GM12878 (cell line): ENCODE results near the gene CBARP. TPM values are rescaled to one million over a fixed set of nuclear protein-coding genes. Genes with fewer than 3 reads are reported as not detected.

Experiments
- ATAC-seq: fragments of 200-7000 bp; cut with Tn5 transposase; 3 replicates; pipeline ENCODE4 v1.9.1; 2020; ENCODE audit warnings: mild to moderate bottlenecking, moderate library complexity
- BruUV-seq: library from RNA; stranded (reverse); fragments of 400-500 nt; replicated peaks from 2 replicates; lab custom pipeline; 2021; lab: Mats Ljungman, UMichigan
- CTCF ChIA-PET: fragments of 300-600 bp; sonication (Branson Sonifier 250); formaldehyde crosslinking; extraction: SDS; loops from one replicate; lab custom pipeline; 2021; ENCODE audit warnings: inconsistent platforms; lab: Yijun Ruan, JAX
- POLR2A ChIA-PET: fragments of 350-600 bp; formaldehyde crosslinking; extraction: SDS; loops from one replicate; lab custom pipeline; 2021; ENCODE audit warnings: inconsistent platforms; lab: Charles Lee
- RAD21 ChIA-PET: fragments of 300-600 bp; sonication (Branson Sonifier 250); formaldehyde crosslinking; loops from one replicate; lab custom pipeline; 2023; ENCODE audit warnings: antibody characterized with exemption; ENCODE audit not compliant: unreplicated experiment; lab: Charles Lee
- SMC1A ChIA-PET: fragments of 300-600 bp; sonication (Branson Sonifier 250); formaldehyde crosslinking; loops from one replicate; lab custom pipeline; 2023; ENCODE audit not compliant: unreplicated experiment, uncharacterized antibody; lab: Charles Lee
- DNase-seq: peaks from one replicate; pipeline ENCODE4 v3.0.0-alpha.2; 2011; ENCODE audit warnings: low read depth, low spot score
- FAIRE-seq: peaks from 3 replicates; lab custom pipeline; 2011; peaks lifted over from hg19 to GRCh38; lab: Jason Lieb, UNC
- H2AFZ ChIP-seq: 2 replicates; pipeline ENCODE4 v1.6.0; 2011; ENCODE audit warnings: low read depth, low read length, control low read depth; ENCODE audit not compliant: control insufficient read depth
- H3K27ac ChIP-seq: 2 replicates; pipeline ENCODE4 v1.5.1; 2011; ENCODE audit warnings: control low read depth; ENCODE audit not compliant: control insufficient read depth, insufficient read depth
- H3K27me3 ChIP-seq, 2 experiments: replicated peaks in 1 of 2; 2 replicates each; pipeline versions ENCODE4 v1.6.0 to v1.6.1; 2011; ENCODE audit warnings: low read length in 1 of 2; ENCODE audit not compliant: control insufficient read depth in 2 of 2, insufficient read depth in 2 of 2
- H3K36me3 ChIP-seq, 2 experiments: 2 replicates each; pipeline ENCODE4 v1.5.1; 2011; ENCODE audit warnings: low read length in 1 of 2; ENCODE audit not compliant: control insufficient read depth in 2 of 2, insufficient read depth in 2 of 2
- H3K4me1 ChIP-seq: 2 replicates; pipeline ENCODE4 v1.6.1; 2011; ENCODE audit warnings: mild to moderate bottlenecking, low read length, moderate library complexity, mixed read lengths; ENCODE audit not compliant: control insufficient read depth, insufficient read depth
- H3K4me2 ChIP-seq: 2 replicates; pipeline ENCODE4 v1.6.0; 2011; ENCODE audit warnings: control low read depth; ENCODE audit not compliant: control insufficient read depth, insufficient read depth
- H3K4me3 ChIP-seq: fragments of 200-600 bp; sonication (generic); 2 replicates; pipeline ENCODE4 v1.5.1; 2016
- H3K79me2 ChIP-seq: 2 replicates; pipeline ENCODE4 v1.6.0; 2011; ENCODE audit warnings: low read length; ENCODE audit not compliant: control insufficient read depth, insufficient read depth
- H3K9ac ChIP-seq: 2 replicates; pipeline ENCODE4 v1.8.0; 2011; ENCODE audit warnings: low read length, control low read depth, mixed read lengths; ENCODE audit not compliant: control insufficient read depth, insufficient read depth
- H3K9me3 ChIP-seq: replicated peaks from 3 replicates; pipeline ENCODE4 v1.5.1; 2011; ENCODE audit warnings: mild to moderate bottlenecking, low read length; ENCODE audit not compliant: control insufficient read depth, insufficient read depth
- H4K20me1 ChIP-seq: 2 replicates; pipeline ENCODE4 v1.6.0; 2011; ENCODE audit not compliant: control insufficient read depth, insufficient read depth
- ATF2 ChIP-seq: IDR thresholded peaks from 2 replicates; pipeline ENCODE4 v1.6.1; 2012; ENCODE audit warnings: low read length, inconsistent platforms
- CBX5 ChIP-seq: sonication (generic); IDR thresholded peaks from 2 replicates; pipeline ENCODE4 v1.6.1; 2016; ENCODE audit warnings: low read depth, moderate library complexity, mild to moderate bottlenecking, inconsistent platforms
- CHD4 ChIP-seq: fragments of 200-600 bp; sonication (generic); IDR thresholded peaks from 2 replicates; pipeline ENCODE4 v1.6.1; 2016; ENCODE audit warnings: mild to moderate bottlenecking
- ELK1 ChIP-seq: IDR thresholded peaks from 2 replicates; pipeline ENCODE4 v1.6.1; 2012; ENCODE audit warnings: low read depth, low read length, improper control_type of control experiment
- MAX ChIP-seq: IDR thresholded peaks from 2 replicates; pipeline ENCODE4 v1.6.1; 2012; ENCODE audit warnings: low read depth, low read length, improper control_type of control experiment
- RB1 ChIP-seq: fragments of 450-650 bp; formaldehyde crosslinking; IDR thresholded peaks from 2 replicates; pipeline ENCODE4 v1.6.1; 2017; ENCODE audit warnings: mild to moderate bottlenecking, borderline replicate concordance
- RELA ChIP-seq: fragments of 450-650 bp; IDR thresholded peaks from 2 replicates; pipeline ENCODE4 v1.8.0; 2014; ENCODE audit warnings: borderline replicate concordance; ENCODE audit not compliant: partially characterized antibody
- TCF3 ChIP-seq: IDR thresholded peaks from 2 replicates; pipeline ENCODE4 v1.6.1; 2012; ENCODE audit warnings: low read depth, mild to moderate bottlenecking, low read length, borderline replicate concordance; ENCODE audit not compliant: insufficient read depth
- ZNF274 ChIP-seq: IDR thresholded peaks from one replicate; pipeline ENCODE4 v1.8.0; 2011; ENCODE audit not compliant: insufficient read length, insufficient read depth
- WGBS: methylation state at CpG from one replicate; pipeline ENCODE4 v1.1.6; 2016; ENCODE audit warnings: low lambda C conversion rate; ENCODE audit not compliant: insufficient replicate concordance, insufficient coverage; ENCODE audit errors: missing lambda C conversion rate; 5-methylcytosine and 5-hydroxymethylcytosine counted together
- in situ Hi-C: fragments of 300-500 bp; cut with MboI; formaldehyde crosslinking; loops from 9 replicates; pipeline ENCODE4 v1.14.3; 2018; ENCODE audit warnings: mixed read lengths
- intact Hi-C: fragments of 100-400 bp; cut with micrococcal nuclease; formaldehyde crosslinking; loops from one replicate; pipeline ENCODE4 v1.14.2; 2022; ENCODE audit not compliant: unreplicated experiment
- polyA plus RNA-seq, 11 experiments: library from polyadenylated mRNA; depleted of rRNA in 4 of 11; unstranded in 6 of 11; stranded (reverse) in 5 of 11; fragments of >200 nt; fragmentation: Nextera tagmentation in 4 of 11; fragmentation: Illumina TruSeq in 1 of 11; extraction: Ambion mirVana in 4 of 11; extraction: Trizol in 1 of 11; gene quantifications; 1 replicate in 1 of 11; 2 replicates in 10 of 11; pipeline versions ENCODE4 v1.2.1 to v1.2.3, GENCODE V29; 2011 to 2016; ENCODE audit warnings: inconsistent platforms in 2 of 11, missing spikeins in 2 of 11, low read depth in 1 of 11
- total RNA-seq, 4 experiments: library from RNA; depleted of rRNA in 3 of 4; stranded (reverse); fragments of >200 nt in 3 of 4; fragmentation: Illumina TruSeq in 1 of 4; extraction: Trizol in 1 of 4; gene quantifications; 2 replicates each; pipeline versions ENCODE4 v1.2.1 to v1.2.3, GENCODE V29; 2013 to 2021

The CBARP gene
- total and polyA plus RNA-seq, 10 of the 15 experiments (the other 5 are each of a cell fraction or from before 2014, with no cell fraction given) = 0.04 to 0.59 (median 0.18) TPM; not detected in 3

GRCh38 chr19:1228161-1228957, 9.4 kb downstream of the CBARP start:
- no peaks in the 10 kb centered on the region for H4K20me1 ChIP-seq
- in situ Hi-C loops (no loop called here), intact Hi-C loops (no loop called here)
- ChIA-PET POLR2A (no interaction called here), SMC1A (no interaction called here), CTCF (no interaction called here), RAD21 (no interaction called here)
- no peak overlapping the region for H3K4me3 ChIP-seq
- no peaks in the 10 kb centered on the region for H3K4me1 ChIP-seq
- no peaks in the 10 kb centered on the region for H3K79me2 ChIP-seq
- FAIRE-seq (no peak), DNase-seq (no peak), ATAC-seq (no peak)
- no peak overlapping the region for H3K9ac ChIP-seq
- no TSS peak for BruUV-seq
- TF ChIP-seq ELK1 (no peak), RELA (no peak), TCF3 (no peak), MAX (no peak), CBX5 (no peak), ZNF274 (no peak), CHD4 (no peak), ATF2 (no peak), RB1 (no peak)
- no peak overlapping the region for H3K27ac ChIP-seq
- no peak overlapping the region for H3K4me2 ChIP-seq
- no peaks in the 10 kb centered on the region for H3K9me3 ChIP-seq
- H3K36me3 ChIP-seq = peaks cover 0 to 3% of the 10 kb centered on the region in 2 experiments; a peak in 2 of 4 replicates
- 97% methylated on average over 74 of the region's 100 CpGs for WGBS
- H2AFZ ChIP-seq = no peak overlapping the region
- H3K27me3 ChIP-seq = no peaks in the 10 kb centered on the region
